GM19043 (cell line): ENCODE measurements around the gene METTL13.
"Not testable (repeated sequence)": the region's sequence is repeated elsewhere in the genome, so short reads cannot be mapped to it uniquely, and the experiment has no call there.

Experiments
- ATAC-seq: cut with Tn5 transposase; IDR thresholded peaks from one replicate; pipeline ENCODE4 v1.9.1; 2021; ENCODE audit warnings: low read depth; ENCODE audit not compliant: unreplicated experiment

The METTL13 gene

DNA sequence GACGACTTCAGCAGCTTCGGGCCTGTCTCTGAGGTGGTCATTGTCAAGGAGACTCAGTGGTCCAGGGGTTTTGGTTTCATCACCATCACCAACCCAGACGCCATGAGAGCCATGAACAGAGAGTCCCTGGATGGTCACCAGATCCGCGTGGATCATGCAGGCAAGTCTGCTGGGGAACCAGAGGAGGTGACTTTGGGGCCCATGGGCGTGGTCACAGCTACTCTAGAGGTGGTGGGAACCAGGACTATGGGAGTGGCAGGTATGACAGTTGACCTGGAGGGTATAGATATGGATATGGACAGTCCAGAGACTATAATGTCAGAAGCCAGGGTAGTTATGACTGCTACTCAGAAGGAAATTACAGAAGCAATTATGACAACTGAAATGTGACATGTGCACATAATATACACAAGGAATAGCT is 19.3 kb upstream of the METTL13 start:
- no peak for ATAC-seq

- no peak for ATAC-seq
These were observed 17.7 kb upstream of the METTL13 start for GRCh38 chr1:171763764-171764163.

DNA sequence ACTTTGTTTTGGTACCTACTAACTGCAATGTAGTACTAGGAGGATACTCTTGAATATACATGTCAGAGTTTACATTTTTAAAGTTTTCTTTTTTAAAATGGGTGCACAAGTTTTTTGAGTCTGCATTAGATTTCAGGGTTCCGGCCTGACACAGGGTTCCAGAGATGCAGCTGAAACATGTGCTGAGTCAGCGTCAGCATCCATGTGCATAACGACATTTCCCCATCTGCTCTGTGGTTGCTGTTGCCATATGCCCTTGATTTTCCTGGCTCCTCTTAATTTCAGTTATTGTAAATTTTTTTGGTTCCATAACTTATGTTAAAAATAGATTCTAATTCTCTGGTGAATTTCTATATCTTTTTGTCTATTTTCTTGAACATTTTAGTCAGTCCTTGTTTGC is 12.3 kb upstream of the METTL13 start:
- ATAC-seq: no peak

DNA sequence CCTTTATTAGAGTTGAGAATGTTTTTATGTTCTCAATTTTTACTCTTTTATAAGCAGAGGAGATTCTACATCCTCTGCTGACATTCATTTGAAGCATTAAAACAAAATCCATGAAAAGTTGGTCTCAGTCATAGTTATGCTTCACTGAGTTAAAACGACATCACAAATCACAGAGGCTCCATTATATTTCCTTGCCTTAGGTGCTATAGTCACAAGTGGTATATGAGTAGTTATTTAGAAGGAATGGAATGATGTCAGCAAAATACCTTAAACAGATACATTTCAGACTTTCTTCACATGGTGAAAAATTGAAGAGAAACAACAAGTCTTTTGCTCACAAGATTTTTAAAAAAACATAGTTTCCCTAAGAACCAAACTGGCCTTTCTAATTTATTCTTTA is 11.7 kb upstream of the METTL13 start:
- ATAC-seq: no peak

DNA sequence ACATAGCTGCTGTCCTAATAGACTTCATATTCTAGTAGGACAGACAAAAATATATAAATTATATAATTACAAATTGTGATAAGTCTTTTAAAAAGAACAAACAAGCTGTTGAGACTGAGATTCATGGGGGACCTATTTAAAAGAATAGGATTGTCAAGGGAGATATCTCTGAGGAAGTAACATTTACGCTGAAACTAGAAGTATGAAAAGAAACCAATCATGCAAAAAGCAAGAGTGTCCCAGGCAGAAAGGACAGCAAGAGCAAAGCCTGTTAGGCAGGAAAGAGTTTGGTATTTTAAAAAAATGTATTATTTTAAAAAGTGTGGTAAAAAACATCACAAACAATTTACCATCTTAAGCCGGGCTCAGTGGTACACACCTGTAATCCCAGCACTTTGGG is 9.1 kb upstream of the METTL13 start:
- no peak for ATAC-seq

DNA sequence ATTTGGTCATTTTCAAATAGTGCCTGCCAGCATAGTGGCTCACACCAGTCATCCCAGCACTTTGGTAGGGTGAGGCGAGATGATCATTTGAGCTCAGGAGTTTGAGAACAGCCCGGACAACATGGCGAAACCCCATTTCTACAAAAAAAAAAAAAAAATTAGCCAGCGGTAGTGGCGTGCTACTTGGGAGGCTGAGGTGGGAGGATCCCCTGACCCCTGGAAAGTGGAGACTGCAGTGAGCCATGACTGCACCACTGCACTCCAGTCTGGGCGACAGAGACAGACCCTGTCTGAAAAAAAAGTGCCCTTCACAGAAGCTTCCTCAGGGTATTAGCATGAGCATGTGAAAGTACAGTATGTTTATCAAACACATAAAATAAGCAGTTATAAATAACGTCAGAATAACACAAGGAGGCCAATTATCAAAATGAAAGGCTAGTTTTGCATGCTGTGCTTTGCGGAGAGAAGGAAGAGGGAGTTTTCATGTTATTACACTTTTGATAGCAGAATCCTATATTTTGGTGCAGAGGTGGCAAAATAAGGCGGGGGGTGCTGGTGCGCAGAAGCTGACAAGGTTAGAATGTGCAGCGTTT is 781 bp upstream of the METTL13 start:
- no peak for ATAC-seq

DNA sequence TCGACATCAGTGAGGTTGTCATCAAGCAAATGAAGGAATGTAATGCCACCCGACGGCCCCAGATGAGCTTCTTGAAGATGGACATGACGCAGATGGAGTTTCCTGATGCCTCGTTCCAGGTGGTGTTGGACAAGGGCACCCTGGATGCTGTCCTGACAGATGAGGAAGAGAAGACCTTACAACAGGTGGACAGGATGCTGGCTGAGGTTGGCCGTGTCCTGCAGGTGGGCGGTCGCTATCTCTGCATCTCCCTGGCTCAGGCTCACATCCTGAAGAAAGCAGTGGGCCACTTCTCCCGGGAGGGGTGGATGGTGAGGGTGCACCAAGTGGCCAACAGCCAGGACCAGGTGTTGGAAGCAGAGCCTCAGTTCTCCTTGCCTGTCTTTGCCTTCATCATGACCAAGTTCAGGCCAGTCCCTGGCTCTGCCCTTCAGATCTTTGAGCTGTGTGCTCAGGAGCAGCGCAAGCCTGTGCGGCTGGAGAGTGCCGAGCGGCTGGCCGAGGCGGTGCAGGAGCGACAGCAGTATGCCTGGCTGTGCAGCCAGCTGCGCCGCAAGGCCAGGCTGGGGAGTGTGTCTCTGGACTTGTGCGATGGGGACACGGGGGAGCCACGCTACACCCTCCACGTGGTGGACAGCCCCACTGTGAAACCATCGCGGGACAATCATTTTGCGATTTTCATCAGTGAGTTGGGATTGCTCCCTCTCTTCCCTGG is 2.5 kb downstream of the METTL13 start:
- ATAC-seq: no peak

GRCh38 chr1:171784784-171785183 is 3.3 kb downstream of the METTL13 start:
- ATAC-seq: no peak

DNA sequence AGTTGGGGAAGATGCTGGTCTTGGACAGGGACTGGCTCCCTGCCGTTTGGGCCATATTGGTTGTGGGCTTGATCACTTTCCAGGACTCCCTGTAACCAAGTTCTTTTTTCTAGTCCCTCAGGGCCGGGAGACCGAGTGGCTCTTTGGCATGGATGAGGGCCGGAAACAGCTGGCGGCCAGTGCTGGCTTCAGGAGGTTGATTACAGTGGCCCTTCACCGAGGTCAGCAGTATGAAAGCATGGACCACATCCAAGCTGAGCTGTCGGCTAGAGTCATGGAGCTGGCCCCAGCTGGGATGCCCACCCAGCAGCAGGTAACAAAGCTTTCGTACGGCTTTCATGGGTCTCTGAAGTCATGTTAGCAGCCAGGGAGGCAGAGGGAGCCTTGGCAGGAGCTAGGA is 4.3 kb downstream of the METTL13 start:
- ATAC-seq: no peak

DNA sequence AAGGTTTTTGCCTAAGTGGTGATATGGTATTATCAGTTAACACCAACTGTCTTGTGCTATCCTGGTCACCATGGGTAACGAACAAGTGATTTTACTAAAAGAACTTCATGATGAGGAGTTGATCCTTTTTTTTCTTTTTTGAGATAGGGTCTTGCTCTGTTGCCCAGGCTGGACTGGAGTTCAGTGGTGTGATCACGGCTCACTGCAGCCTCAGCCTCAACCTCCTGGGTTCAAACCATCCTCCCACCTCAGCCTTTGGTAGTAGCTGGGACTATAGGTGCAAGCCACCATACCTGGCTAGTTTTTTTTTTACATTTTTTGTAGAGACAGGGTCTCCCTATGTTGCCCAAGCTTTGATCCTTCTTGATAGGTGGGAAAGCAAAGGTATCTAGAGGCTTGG is 5.1 kb downstream of the METTL13 start:
- no peak for ATAC-seq

GRCh38 chr1:171787686-171788480 is 6.4 kb downstream of the METTL13 start:
- ATAC-seq: no peak

- no peak for ATAC-seq
These were observed 7.2 kb downstream of the METTL13 start for GRCh38 chr1:171788696-171789095.

DNA sequence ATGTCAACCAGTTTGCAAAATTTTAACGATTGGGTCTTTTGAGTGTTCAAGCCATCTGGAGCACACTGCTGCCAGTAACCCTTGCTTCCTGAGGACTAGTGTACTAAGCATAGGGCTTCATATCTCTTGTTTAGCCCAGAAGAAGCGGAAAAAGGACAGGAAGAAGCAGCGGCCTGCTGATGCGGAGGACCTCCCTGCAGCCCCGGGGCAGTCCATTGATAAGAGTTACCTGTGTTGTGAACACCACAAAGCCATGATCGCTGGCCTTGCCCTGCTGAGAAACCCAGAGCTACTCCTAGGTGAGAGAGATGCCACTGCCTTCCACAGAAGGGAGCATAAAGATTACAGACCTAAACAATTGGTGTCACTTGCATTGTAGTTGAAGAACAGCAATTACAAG is 8.9 kb downstream of the METTL13 start:
- no peak for ATAC-seq

DNA sequence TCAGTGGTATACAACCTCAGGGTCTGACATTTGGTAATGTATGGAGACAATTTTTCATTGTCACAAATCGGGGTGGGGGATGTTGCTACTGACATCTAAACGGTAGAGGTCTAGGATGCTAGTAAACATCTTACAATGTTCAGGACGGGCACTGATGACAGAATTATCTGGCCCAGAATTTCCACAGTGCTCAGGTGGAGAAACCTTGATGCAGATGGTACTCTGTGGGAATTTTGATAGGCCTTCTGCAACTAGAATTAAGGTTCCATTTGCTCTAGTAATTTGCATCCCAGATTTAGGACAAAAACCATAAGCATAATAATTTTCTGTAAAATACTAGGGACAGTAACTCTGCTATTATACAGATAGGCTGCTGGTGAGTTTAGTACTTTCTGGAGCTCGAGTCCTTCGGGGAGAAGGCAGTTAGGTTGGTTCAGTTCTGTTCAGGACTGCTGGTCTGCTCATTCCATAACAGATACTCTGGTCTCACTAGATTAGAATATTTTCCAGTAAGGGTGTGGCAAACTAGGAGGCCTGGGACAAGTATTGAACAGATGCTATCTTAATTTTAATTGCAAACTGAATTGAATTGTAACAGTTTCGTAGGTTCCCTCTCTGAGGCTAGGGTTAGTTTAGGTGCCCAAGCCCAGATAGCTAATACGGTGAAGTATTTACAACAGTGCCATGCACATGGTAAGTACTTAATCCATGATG is 11.4 kb downstream of the METTL13 start:
- ATAC-seq: no peak

GRCh38 chr1:171793636-171794035 is 12.2 kb downstream of the METTL13 start:
- ATAC-seq: no peak

GRCh38 chr1:171794085-171794484 is 12.6 kb downstream of the METTL13 start:
- no peak for ATAC-seq

GRCh38 chr1:171796592-171796991 is 15.1 kb downstream of the METTL13 start:
- ATAC-seq: no peak

GRCh38 chr1:171798311-171798710 is 16.9 kb downstream of the METTL13 start:
- no peak for ATAC-seq

- ATAC-seq: no peak
These were observed 17.3 kb downstream of the METTL13 start for GRCh38 chr1:171798765-171799164.

- no peak for ATAC-seq
These were observed 17.7 kb downstream of the METTL13 start for GRCh38 chr1:171799166-171799565.

GRCh38 chr1:171799698-171800097 is 18.2 kb downstream of the METTL13 start:
- not testable (repeated sequence) for ATAC-seq
